T-helper 2 cell (primary cell): ENCODE measurements around the gene SLC9A9.
"Not testable (repeated sequence)": the region's sequence is repeated elsewhere in the genome, so short reads cannot be mapped to it uniquely, and the experiment has no call there.

ENCODE experiments used
- DNase-seq, 5 experiments: peaks; one replicate each; pipeline versions ENCODE4 v3.0.0 to v3.0.0-alpha.2; 2012 to 2022

Gene SLC9A9

GRCh38 chr3:143809121-143809621, 39.1 kb downstream of the SLC9A9 start:
- no peak for DNase-seq

DNA sequence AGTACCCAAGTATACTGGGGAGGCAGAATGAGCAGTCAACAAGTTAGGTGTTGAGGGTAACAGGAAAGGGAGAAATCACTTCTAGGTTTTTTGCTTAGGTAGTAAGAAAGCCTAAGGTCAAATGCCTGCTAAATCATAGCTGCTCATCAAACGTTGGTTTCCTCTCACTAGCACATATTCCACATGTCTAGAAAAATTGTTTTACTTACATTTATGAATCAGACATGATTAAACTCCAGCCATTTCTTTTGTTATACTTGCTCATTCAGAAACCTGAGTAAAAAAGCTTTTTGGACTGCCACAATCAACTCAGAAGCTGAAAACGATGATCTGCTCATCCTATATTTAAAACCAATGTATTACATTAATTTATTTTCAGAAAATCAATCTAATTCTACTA, 40.2 kb downstream of the SLC9A9 start:
- DNase-seq, result peak in 1 of 5 experiments; percentile 42

- no peak for DNase-seq
Measured at GRCh38 chr3:143806038-143806437, 42.2 kb downstream of the SLC9A9 start.

- DNase-seq, result not testable (repeated sequence)
Measured at GRCh38 chr3:143805476-143805875, 42.8 kb downstream of the SLC9A9 start.

DNA sequence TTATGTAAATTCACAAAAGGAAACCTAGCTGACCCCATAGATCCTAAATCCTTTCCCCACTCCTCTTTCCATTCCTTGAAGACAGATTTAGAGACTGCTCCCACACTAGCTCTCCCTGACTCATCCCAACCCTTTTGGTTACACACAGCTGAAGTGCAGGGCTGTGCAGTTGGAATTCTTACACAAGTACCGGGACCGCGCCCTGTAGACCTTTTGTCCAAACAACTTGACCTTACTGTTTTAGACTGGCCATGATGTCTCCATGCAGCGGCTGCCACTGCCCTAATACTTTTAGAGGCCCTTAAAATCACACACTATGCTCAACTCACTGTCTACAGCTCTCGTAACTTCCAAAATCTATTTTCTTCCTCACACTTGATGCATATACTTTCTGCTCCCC, 47.2 kb downstream of the SLC9A9 start:
- DNase-seq, result not testable (repeated sequence)

DNA sequence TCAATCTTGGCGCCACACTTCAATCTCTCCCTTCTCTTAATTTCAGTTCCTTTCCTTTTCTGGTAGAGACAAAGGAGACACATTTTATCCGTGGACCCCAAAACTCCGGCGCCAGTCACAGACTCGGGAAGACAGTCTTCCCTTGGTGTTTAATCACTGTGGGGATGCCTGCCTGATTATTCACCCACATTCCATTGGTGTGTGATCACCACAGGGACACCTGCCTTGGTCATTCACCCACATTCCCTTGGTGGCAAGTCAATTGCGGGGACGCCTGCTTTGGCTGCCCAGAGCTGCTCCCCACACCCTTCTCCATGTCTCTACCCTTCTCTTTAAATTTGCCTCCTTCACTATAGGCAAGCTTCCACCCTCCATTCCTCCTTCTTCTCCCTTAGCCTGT, 50.1 kb downstream of the SLC9A9 start:
- DNase-seq, result not testable (repeated sequence)

- no peak for DNase-seq
Measured at GRCh38 chr3:143795874-143796273, 52.4 kb downstream of the SLC9A9 start.

DNA sequence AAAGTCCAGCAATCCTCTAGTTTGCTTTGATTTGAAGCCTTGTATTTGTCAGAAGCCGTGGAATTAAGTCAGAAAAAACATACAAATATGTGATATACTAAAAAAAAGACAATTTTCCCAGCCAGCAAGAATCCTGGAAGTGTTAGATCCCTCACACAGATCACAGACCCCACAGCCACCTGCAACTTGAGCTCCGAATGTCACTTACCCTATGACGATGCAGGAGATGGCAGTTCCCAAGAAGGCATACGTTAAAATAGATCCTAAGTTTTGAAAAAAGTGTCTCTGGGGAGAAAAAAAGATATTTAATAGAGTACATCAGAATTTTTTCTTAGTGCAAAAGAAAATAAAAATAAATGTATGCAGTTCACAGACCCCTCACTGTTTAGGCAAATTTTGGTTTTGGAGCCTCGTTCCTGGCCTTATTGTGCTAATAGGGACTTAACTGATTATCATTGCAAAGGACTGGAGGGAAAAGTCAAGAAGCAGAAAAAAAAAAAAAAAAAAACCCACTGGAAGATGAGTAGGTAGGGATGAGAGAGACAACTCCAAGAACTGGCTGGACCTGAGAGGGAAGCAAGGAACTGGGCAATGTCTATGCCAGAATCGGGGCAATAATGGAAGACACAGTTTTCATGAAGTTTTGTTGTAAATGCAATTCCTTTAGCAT, 53.3 kb downstream of the SLC9A9 start:
- DNase-seq, result no peak

DNA sequence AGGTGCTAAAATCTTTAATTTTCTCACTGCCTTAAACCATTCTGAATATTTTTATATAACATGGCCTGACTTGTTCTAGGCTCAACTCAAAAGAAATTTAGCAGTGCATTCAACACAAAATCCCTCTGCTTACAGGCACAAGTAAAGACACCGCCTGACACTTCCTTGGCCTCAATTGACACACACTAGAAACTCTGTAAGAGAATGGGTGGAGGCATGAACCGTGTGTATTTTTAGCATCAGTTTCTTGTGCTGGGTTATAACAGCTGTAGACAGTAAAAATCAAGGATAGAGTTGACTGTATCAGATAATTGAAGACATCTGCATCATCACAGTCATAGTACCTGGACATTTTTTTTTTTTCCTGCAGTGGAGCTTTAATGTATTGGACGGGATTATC, 54.3 kb downstream of the SLC9A9 start:
- DNase-seq, result no peak

- DNase-seq, result no peak
Measured at GRCh38 chr3:143791386-143791785, 56.9 kb downstream of the SLC9A9 start.

GRCh38 chr3:143786219-143787191, 61.8 kb downstream of the SLC9A9 start:
- no peak for DNase-seq

- DNase-seq, result no peak
Measured at GRCh38 chr3:143784446-143784845, 63.8 kb downstream of the SLC9A9 start.

DNA sequence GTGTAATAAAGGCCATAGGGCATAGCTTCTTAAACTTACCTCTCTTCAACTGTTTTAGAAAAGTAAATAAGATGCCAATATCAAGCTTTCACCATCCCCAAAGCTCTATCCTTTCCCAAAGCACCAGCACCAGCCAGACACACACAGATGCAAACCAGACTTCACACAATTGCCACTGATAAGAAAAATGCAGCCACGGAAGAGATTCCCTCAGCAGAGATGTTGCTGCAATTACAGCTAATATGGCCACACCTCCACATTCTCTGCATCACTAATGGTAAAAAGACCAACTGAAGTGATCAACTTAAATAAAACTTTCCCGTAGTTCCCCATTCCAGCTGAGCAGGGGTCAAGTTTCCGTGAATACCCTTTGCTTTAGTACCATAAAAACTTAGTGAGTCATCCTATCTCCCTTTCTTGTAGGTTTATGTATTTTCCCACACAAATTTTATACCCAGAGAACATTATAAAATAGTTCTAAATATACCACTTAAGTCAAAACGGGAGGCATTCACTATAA, 64.4 kb downstream of the SLC9A9 start:
- DNase-seq, result no peak

DNA sequence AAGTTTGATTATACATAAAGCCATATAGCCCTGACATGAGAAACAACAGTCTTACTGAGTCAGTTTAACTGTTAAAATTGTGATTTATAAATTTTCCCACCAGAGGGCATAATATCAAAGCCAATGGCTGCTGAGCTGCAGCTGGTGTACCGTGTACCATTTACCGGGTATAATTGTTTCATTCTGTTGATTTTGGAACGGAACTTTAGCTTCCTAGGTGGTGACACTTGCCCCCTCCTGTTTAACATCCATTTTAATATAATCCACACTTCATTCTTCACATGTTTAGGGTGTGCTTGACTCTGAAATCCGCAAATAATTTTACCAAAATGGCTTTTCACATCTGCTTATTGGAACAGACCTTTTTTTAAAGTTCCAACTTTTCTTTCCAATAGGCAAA, 72.8 kb downstream of the SLC9A9 start:
- DNase-seq, result peak in 1 of 5 experiments; percentile 63

- DNase-seq, result no peak
Measured at GRCh38 chr3:143771939-143772338, 76.3 kb downstream of the SLC9A9 start.

GRCh38 chr3:143771258-143771657, 77.0 kb downstream of the SLC9A9 start:
- DNase-seq, result peak in 1 of 5 experiments; percentile 4

DNA sequence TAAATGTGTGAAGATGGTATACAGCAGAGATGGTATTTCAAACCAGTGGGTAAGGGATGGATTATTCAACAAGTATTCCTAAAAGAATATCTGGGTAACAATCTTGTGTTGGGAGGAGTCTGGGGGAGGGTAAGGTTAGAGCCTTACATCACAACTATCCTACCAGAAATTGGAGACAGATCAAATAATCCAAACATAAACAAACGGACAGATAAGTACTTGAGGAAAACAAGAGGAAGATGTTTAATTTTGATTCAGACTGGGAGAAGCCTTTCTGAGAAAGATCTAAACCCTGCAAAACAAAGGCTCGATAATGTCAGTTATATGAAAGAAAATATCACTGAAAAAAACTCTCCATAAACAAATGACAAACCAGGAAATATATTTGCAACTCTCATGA, 77.9 kb downstream of the SLC9A9 start:
- DNase-seq, result no peak

DNA sequence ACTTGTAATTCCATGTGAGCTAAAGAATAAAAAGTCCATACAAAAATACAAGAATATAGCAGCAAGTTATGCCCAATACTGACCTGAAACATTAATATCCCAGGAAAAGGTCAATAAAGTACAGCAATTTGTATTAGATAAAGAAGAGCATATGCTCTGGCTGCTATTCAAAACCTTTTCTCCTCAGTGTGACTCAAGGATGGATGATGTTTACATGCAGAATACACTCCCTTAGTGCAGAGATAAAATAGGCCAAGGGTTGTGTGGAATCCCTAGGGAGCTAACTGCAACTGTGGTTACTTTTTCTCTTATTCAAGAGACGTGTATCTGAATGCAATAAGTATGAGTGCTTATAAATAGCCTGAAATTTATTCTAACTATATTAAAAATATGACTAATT, 78.7 kb downstream of the SLC9A9 start:
- DNase-seq, result no peak

DNA sequence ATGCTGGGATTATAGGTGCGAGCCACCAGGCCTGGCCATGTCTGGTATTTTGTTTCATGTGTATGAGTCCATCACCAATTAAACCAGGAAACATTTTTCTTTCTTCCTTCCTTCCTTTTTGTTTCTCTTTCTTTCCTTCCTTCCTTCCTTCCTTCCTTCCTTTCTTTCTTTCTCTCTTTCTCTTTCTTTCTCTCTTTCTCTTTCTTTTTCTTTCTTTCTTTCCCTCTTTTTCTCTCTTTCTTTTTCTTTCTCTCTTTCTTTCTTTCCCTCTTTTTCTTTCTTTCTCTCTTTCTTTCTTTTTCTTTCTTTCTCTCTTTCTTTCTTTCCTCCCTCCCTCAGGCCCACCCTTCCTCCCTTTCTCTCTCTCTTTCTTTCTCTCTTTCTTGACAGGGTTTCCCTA, 83.4 kb downstream of the SLC9A9 start:
- no peak for DNase-seq

DNA sequence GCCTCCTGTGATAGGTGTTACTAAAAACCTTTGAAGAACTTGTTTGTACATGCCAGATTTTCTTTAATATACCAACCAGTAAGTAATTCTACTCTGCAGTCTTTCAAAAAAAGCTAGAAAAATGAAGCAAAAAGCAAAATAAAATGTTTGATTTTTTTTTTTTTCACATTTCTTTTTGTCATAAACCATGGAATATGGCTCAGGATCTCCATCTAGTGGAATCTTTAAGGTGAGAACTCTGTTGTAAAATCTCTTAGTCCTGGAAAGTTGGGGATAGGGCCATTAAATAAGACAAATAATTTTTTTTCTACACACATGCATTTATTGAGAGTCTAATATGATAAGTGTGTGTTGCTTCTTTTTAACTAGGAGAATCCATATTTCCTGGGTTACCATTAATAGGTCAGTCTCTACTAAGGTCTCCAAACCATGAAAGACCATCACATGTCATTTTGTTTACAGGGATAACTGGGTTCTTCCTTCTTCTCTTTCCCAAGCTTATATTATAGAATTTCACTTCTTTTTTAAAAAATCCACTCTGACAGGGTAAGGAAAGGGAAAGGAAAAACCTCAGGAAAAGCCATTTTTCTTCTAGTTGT, 84.6 kb downstream of the SLC9A9 start:
- DNase-seq, result no peak

DNA sequence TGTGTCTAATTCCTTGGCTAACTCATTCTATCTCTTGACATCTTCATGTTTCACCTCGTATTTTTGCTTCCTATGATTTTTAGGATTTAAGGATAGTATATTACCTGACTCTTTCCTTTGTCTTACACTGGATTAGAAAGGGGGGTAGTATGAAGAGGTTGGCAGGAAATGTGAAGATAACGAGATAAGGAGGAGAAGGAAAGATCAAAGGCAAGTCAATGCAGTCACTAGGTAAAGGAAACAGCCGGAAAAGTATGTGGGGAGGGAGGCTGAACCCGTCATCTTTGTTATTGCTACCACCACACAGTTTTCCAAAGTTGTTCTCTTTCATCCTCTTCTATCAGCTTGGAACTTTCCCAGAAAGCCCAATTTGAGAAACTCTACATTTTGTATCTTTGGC, 90.6 kb downstream of the SLC9A9 start:
- DNase-seq, result no peak

GRCh38 chr3:143755978-143756377, 92.3 kb downstream of the SLC9A9 start:
- peak in 1 of 5 experiments; percentile 61 for DNase-seq

DNA sequence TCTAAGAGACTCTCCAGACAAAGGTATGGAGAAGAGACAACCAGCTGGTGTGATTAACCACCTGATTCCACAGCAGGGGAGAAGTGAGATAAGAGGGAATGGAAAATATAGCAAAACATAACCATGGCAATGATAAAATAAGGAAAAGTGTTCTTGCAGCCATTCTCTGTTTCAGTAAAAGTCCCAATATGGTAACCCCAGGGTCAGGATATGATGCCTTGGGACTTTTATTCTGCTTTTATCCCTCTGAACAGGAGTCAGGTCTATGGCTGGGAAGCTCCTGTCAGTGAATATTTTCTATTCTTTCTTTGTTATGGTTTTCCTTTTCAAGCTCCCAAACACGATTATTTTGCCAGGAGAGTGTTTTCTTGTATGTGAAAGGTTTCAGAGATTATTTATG, 94.2 kb downstream of the SLC9A9 start:
- DNase-seq, result no peak
